Esophagus muscularis mucosa (tissue), 4 donors: ENCODE measurements around the gene GALNT2. TPM values are rescaled to one million over a fixed set of nuclear protein-coding genes. Genes with fewer than 3 reads are reported as not detected.

Experiments used
- DNase-seq: peaks from one replicate; pipeline ENCODE4 v3.0.0-alpha.2; 2017; ENCODE audit errors: extremely low spot score
- H3K27ac ChIP-seq, 4 donors: fragments of 200-600 bp; sonication (generic); replicated peaks in 1 of 4; 1 replicate in 3 of 4; 2 replicates in 1 of 4; pipeline ENCODE4 v1.5.1; 2016 to 2019; ENCODE audit warnings: mild to moderate bottlenecking in 1 of 4
- H3K27me3 ChIP-seq, 4 donors: fragments of 200-600 bp; sonication (generic); one replicate each; pipeline versions ENCODE4 v1.5.1 to v1.6.0; 2016 to 2019
- H3K36me3 ChIP-seq, 4 donors: fragments of 200-600 bp; sonication (generic); one replicate each; pipeline ENCODE4 v1.5.1; 2016 to 2019
- H3K4me1 ChIP-seq, 4 donors: fragments of 200-600 bp; sonication (generic); one replicate each; pipeline ENCODE4 v1.5.1; 2016 to 2019
- H3K4me3 ChIP-seq, 4 donors: fragments of 200-600 bp; sonication (generic); 1 replicate in 2 of 4; 2 replicates in 2 of 4; pipeline ENCODE4 v1.5.1; 2016 to 2019; ENCODE audit warnings: mild to moderate bottlenecking in 4 of 4, moderate library complexity in 1 of 4
- H3K9me3 ChIP-seq, 4 donors: fragments of 200-600 bp; sonication (generic); 1 replicate in 3 of 4; 2 replicates in 1 of 4; pipeline ENCODE4 v1.5.1; 2016 to 2019
- CTCF ChIP-seq, 3 experiments: fragments of 200-600 bp in 2 of 3; fragments of 450-650 bp in 1 of 3; sonication (generic) in 2 of 3; IDR thresholded peaks; one replicate each; pipeline ENCODE4 v1.5.1; 2017 to 2019; ENCODE audit warnings: antibody characterized with exemption in 3 of 3, mild to moderate bottlenecking in 2 of 3, moderate library complexity in 1 of 3
- EP300 ChIP-seq: sonication (generic); formaldehyde crosslinking; IDR thresholded peaks from one replicate; pipeline ENCODE4 v1.6.1; 2017; ENCODE audit warnings: antibody characterized with exemption
- POLR2A ChIP-seq: fragments of 450-650 bp; IDR thresholded peaks from one replicate; pipeline ENCODE4 v1.6.1; 2017; ENCODE audit warnings: antibody characterized with exemption, moderate library complexity, mild to moderate bottlenecking, low read depth
- POLR2AphosphoS5 ChIP-seq, 2 donors: sonication (generic); formaldehyde crosslinking; IDR thresholded peaks; one replicate each; pipeline ENCODE4 v1.6.1; 2017; ENCODE audit warnings: antibody characterized with exemption in 2 of 2
- whole genome bisulfite sequencing: methylation state at CpG from one replicate; pipeline ENCODE4 v1.1.5; 2018; 5-methylcytosine and 5-hydroxymethylcytosine counted together
- intact Hi-C: fragments of 100-400 bp; cut with DNase I; formaldehyde crosslinking; loops from one replicate; pipeline ENCODE4 v1.15.1; 2023
- total RNA-seq, 4 donors: library from RNA; depleted of rRNA; stranded (reverse); fragments of >200 nt; gene quantifications; one replicate each; pipeline versions ENCODE4 v1.1.0 to v1.2.1, GENCODE V29; 2016

GALNT2 gene
- total RNA-seq, 4 donors from 2014 or later: 89.6 to 145 (median 129) TPM

DNA sequence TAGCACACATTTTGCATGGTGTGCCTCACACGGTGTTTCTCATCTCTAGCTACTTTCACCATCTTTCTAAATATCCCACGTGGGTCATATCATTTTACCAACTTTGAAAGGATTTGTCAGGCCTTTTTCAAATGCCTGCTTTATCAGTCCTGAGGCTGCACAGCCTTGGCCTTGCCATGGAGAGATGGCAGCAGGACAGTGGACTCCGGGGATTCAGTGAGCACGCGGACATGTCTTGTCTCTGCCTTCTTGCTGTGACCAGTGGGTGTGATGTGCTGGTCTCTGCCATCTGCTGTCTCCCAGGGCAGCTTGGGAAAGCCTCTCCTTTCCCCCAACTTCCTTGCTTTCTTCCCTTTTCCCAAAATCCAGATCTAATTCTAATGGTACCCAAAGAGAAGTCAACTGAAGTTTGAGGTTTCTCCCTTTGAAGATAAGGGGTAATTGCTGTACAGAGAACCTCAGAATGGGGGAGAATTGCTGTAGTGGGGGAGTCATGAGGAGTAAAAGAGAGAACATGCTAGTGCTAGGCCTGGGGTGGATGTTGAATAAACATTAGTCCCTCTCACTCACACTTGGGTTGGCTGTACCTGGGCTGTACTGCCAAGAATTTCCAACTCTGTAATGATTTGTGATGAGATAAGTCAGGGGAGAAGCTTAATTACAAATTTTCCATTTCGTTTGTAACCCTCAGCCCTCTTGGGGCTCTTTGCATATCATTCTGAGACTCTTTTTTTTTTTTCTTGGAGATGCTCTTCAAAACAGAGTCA, 99.5 kb downstream of the GALNT2 start:
- no peaks in the 10 kb centered on the region for H3K9me3 ChIP-seq
- no peaks in the 10 kb centered on the region for H3K36me3 ChIP-seq
- H3K27me3 ChIP-seq: no peaks in the 10 kb centered on the region
- intact Hi-C loops: no loop called here
- 91% methylated on average over 6 of the region's 6 CpGs for WGBS
- H3K4me1 ChIP-seq: peaks cover 0 to 73% (median 58%) of the 10 kb centered on the region in 4 donors
- H3K4me3 ChIP-seq: no peak overlapping the region
- H3K27ac ChIP-seq: no peak overlapping the region
- TF ChIP-seq EP300 (no peak), POLR2AphosphoS5 (IDR thresholded peaks at IDR 0.05) (no peak), POLR2A (no peak), CTCF (IDR thresholded peaks at IDR 0.05) (no peak)
- DNase-seq: no peak

DNA sequence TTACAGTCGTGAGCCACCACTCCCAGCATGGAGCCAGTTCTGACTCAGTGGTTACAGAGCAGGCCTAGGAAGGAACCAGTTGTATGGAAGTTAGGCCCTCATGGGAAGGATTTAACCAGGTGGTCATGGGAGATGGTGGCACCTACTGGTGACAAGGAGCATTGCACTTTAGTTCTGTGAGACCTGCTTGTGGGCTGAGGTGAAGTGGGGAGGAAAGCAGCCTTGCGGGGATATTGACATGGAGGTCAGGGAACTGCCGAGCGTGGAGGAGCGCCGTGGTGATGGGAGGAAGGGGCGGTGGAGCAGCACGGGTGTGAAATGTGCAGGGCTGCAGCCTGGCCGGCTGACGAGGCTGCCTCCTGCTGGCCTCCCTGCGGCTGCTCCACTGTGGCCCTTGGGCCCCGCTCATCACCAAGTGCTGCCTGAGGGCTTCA, 100.4 kb downstream of the GALNT2 start:
- no peaks in the 10 kb centered on the region for H3K9me3 ChIP-seq
- intact Hi-C loops: no loop called here
- no peaks in the 10 kb centered on the region for H3K27me3 ChIP-seq
- peak; percentile 33 to 59 (median 38) for TF ChIP-seq CTCF (IDR thresholded peaks at IDR 0.05)
- TF ChIP-seq POLR2A: no peak
- TF ChIP-seq POLR2AphosphoS5 (IDR thresholded peaks at IDR 0.05): no peak
- TF ChIP-seq EP300: no peak
- no peak overlapping the region for H3K27ac ChIP-seq
- no peak overlapping the region for H3K4me3 ChIP-seq
- no peaks in the 10 kb centered on the region for H3K36me3 ChIP-seq
- no peak for DNase-seq
- 91% methylated on average over 12 of the region's 12 CpGs for WGBS
- peaks cover 9 to 77% (median 63%) of the 10 kb centered on the region in 4 donors for H3K4me1 ChIP-seq

DNA sequence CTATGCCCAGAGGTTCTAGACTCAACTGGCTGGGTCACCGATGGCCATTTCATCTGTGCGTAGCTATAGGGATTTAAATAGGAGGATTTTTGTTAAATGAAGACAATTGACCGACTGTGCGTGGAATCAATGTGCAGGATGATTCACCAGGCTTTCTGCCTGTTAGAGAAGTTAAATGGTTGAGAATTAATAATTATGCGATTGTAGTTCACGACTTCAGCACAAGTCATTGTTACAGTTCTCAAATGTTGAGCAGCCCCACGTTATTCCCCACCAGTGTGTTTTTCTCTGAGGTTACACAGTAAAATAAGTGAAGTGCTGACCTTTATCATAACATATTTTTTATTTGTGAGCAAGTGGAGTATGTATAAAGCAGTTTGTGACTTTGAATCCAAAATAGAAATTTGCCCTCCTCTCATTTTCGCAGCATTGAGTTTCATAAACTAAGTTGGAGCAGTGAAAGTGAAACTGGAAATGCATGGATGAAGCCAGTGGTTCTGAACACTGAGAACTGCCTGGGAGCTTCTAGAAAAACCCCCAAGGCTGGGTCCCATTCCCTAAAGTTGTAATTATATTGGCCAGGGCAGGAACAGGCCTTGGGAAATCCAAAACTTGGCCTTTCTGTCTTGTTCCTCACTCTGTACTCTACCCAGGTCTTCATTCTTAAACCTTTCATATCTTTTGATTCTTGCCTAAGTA, 102.6 kb downstream of the GALNT2 start:
- Histone ChIP-seq H3K27ac (peak overlapping the region; percentile 18 to 58 (median 38)), H3K36me3 (no peaks in the 10 kb centered on the region), H3K4me3 (peak overlapping the region in 3 of 4 donors; percentile 11 to 32 (median 20)), H3K4me1 (peaks cover 9 to 72% (median 57%) of the 10 kb centered on the region in 4 donors), H3K9me3 (no peaks in the 10 kb centered on the region), H3K27me3 (no peaks in the 10 kb centered on the region)
- 71% methylated on average over 8 of the region's 8 CpGs for WGBS
- TF ChIP-seq EP300 (no peak), CTCF (IDR thresholded peaks at IDR 0.05) (no peak), POLR2A (no peak), POLR2AphosphoS5 (IDR thresholded peaks at IDR 0.05) (no peak)
- DNase-seq: no peak
- intact Hi-C loops: no loop called here

DNA sequence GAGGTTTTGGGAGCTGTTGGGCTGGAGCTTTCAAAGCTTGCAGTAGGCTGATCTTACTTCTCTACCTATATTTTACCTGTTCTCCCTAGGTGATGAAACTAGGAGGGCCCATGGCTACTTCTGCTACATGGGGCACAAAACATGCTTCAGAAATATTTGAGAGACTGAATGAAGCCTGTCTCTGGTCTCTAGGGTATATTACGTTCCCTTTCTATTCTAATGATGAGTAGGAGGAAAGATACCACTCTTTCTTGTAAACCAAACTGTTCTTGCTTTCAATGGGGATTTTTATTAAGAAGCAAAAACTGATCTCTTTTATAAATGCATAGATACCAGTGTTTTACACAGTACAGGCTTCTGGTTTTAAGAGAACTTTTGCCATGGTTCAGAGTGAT, 103.1 kb downstream of the GALNT2 start:
- 79% methylated on average over 1 of the region's 1 CpG for WGBS
- intact Hi-C loops: no loop called here
- Histone ChIP-seq H3K4me3 (peak overlapping the region in 2 of 4 donors; percentile 11 to 20), H3K9me3 (no peaks in the 10 kb centered on the region), H3K27ac (peak overlapping the region; percentile 18 to 58 (median 38)), H3K4me1 (peaks cover 9 to 73% (median 61%) of the 10 kb centered on the region in 4 donors), H3K36me3 (no peaks in the 10 kb centered on the region), H3K27me3 (no peaks in the 10 kb centered on the region)
- no peak for DNase-seq
- TF ChIP-seq POLR2AphosphoS5 (IDR thresholded peaks at IDR 0.05) (no peak), POLR2A (no peak), EP300 (no peak), CTCF (IDR thresholded peaks at IDR 0.05) (no peak)
